IPS-18c (cell line): Measurements from ENCODE around the gene TVP23A.
"Not testable (repeated sequence)": the region's sequence is repeated elsewhere in the genome, so short reads cannot be mapped to it uniquely, and the experiment has no call there.

Experiments used
- H3K4me3 ChIP-seq: 2 replicates; pipeline ENCODE4 v1.7.0; 2013; ENCODE audit warnings: low read depth, mild to moderate bottlenecking, low read length, moderate library complexity; ENCODE audit not compliant: insufficient read depth
- H3K9me3 ChIP-seq: one replicate; pipeline ENCODE4 v1.6.1; 2013; ENCODE audit warnings: mild to moderate bottlenecking, low read length, moderate library complexity; ENCODE audit not compliant: control insufficient read depth, insufficient read depth

TVP23A gene

GRCh38 chr16:10840703-10841102 is 22.1 kb upstream of the TVP23A start:
- Histone ChIP-seq H3K4me3 (no peak overlapping the region), H3K9me3 (peaks cover 2% of the 10 kb centered on the region)

DNA sequence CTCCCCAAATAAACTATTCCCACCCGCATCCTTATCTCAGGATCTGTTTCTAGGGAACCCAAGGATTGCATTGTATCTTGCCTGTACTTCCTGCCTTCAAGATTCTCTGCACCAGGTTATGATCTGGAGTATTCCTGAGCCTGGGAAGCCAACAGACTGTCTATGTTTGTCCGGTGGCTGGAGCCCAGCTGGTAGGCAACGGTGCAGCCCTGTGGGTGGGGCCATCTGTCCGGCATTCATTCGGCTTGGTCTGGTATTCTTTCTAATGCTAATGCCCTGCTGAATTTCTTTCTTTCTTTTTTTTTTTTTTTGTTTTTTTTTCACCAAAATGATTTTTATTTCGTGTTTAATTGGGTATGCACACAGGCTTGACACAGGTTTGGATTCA is 20.7 kb upstream of the TVP23A start:
- Histone ChIP-seq H3K4me3 (no peak overlapping the region), H3K9me3 (peaks cover 2% of the 10 kb centered on the region)

DNA sequence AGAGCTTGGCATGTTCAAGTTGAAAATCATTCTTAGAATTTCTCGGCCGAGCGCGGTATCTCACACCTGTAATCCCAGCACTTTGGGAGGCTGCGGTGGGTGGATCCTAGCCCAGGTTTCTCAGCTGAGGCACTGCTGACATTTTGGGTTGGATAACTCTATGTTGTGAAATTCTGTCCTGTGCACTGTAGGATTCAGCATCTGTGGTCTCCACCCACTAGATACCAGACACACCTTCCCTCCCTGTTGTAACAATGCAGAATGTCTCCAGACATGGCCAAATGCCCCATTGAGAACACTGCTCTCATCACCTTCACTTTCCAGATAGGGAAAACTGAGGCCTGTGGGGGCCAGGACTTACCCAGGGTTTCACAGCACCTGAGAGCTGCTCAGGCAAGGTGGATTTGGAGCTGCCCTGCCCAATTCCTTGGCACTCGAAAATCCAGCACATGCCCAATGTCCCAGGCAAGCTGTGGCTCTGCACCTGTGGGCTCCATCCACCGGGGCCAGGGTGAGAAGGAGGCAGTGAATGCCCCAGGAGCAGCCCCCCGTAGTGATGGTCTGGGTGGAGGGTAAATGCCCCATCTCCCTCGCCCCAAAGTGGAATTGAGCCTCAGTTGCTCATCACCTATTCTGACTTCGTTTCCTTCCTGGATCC is 20.2 kb upstream of the TVP23A start:
- Histone ChIP-seq H3K9me3 (peaks cover 2% of the 10 kb centered on the region), H3K4me3 (no peak overlapping the region)

GRCh38 chr16:10836174-10836853 is 17.7 kb upstream of the TVP23A start:
- Histone ChIP-seq H3K9me3 (peaks cover 2% of the 10 kb centered on the region), H3K4me3 (no peak overlapping the region)

DNA sequence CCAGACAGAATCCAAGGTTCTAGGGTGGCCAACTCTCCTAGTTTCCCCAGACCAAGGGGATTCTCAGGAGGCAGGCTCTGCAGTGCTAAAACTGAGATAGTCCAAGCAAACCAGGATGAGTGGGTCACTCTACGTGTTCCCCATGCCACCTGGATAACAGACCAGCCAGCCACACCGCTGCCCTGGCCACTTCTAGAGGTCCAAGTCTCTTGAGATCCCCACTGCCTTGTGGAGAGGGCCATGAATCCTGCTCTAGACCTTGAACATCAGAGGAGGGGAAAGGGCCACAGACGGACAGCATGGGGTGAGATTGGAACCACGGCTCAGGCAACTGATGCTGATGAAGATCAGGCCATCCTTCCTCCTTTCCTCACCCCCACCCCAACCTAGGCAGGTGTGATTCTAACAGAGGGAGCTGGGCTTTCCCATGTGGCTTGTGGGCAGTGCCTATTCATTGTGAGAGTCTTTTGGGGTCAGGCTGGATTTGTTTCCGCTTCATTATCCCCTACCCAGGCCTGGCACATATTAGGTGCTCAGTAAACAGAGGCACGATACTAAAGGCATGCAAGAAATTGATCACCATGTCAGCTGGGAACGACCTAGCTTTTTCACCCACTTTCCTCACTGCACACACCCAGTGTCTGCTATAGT is 16.8 kb upstream of the TVP23A start:
- H3K4me3 ChIP-seq: no peak overlapping the region
- H3K9me3 ChIP-seq: peaks cover 2% of the 10 kb centered on the region

DNA sequence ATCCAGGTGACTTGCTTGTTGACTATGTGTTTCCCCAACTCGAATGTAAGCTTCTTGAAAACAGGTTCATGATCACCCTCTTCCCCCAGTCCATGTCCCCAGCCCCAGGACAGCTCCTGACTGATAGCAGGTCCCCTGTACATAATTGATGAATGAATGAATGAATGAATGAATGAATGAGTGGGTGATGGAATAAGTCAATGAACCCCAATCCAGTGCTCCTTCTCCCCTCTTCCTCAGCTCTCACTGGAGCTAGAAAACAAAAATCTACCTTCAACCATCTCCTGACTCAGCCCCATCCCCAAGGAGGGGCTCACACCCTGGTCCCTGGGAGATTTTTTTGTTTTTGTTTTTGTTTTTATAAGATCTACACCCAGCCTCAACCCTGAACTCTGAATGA is 16.2 kb upstream of the TVP23A start:
- Histone ChIP-seq H3K9me3 (peaks cover 2% of the 10 kb centered on the region), H3K4me3 (no peak overlapping the region)

- Histone ChIP-seq H3K4me3 (no peak overlapping the region), H3K9me3 (peaks cover 2% of the 10 kb centered on the region)
Observed at GRCh38 chr16:10834130-10834529, 15.5 kb upstream of the TVP23A start.

- peaks cover 2% of the 10 kb centered on the region for H3K9me3 ChIP-seq
- H3K4me3 ChIP-seq: no peak overlapping the region
Observed at GRCh38 chr16:10833271-10833670, 14.7 kb upstream of the TVP23A start.

GRCh38 chr16:10831894-10832886 is 13.6 kb upstream of the TVP23A start:
- Histone ChIP-seq H3K4me3 (no peak overlapping the region), H3K9me3 (peaks cover 2% of the 10 kb centered on the region)

DNA sequence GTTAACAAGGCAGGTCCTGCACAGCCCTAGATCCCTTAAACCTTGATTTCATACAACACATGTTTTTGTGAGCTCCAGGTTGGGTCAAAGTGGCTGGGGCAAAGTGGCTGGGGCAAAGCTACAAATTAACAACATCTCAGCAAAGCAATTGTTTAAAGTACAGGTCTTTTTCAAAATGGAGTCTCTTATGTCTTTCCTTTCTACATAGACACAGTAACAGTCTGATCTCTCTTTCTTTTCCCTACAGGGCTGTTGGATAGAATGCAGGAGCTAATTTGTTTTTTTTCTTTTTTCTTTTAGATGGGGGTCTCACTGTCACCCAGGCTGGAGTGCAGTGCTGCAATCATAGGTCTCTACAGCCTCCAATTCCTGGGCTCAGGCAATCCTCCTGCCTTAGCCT is 11.6 kb upstream of the TVP23A start:
- not testable (repeated sequence) for H3K4me3 ChIP-seq, H3K9me3 ChIP-seq

GRCh38 chr16:10829390-10830098 is 10.9 kb upstream of the TVP23A start:
- not testable (repeated sequence) for H3K4me3 ChIP-seq, H3K9me3 ChIP-seq

DNA sequence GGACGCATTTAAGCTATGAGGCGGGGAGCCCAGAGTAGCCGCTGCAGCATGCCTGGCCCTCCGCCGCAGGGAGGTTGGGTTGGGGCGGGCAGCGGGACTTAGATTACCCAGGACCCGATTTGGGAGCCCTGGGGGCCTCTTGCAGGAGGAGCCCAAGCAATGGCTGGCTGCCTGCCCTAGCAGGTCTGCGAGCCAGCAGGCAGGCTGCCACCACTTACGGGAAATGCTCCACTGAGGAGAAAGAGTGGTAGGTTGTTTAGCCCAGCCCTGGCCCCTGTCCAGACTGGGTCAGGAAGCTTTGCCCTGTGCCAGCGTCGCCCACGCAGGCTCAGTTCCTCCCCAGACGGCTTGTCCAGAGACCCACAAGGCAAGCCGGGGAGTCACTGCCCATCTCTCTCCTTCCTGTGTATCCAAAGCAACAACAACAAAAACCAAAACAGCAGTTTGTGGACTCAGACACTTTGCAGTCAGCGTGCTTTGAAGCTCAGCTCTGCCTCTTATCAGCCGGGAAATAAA is 10.3 kb upstream of the TVP23A start:
- no peak overlapping the region for H3K4me3 ChIP-seq

GRCh38 chr16:10827691-10828341 is 9.2 kb upstream of the TVP23A start:
- no peaks in the 10 kb centered on the region for H3K9me3 ChIP-seq
- H3K4me3 ChIP-seq: no peak overlapping the region

More for the DNA sequence above, 10.3 kb upstream of the TVP23A start:
- H3K9me3 ChIP-seq: no peaks in the 10 kb centered on the region

GRCh38 chr16:10824111-10824893 is 5.7 kb upstream of the TVP23A start:
- no peak overlapping the region for H3K4me3 ChIP-seq
- no peaks in the 10 kb centered on the region for H3K9me3 ChIP-seq

DNA sequence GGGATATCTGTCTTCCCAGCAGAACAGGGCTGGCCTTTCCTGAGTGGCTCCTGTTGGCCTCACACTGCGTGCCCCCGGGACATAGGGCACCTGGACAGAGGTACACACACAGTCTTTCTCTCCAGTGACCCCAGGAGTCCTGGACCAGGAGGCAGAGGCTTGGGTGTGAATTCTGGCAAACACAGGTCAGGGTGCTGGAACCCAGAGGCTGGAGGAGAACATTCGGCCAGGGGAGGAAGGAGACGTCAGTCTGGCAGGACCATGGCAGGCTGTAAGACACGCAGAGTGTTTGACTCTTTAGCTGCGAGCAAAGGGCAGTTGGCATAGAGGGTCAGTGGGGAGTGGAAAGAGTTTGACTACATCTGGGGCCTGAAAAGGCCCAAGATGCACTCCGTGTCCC is 4.1 kb upstream of the TVP23A start:
- no peaks in the 10 kb centered on the region for H3K9me3 ChIP-seq
- no peak overlapping the region for H3K4me3 ChIP-seq
